NOMO-1 (cell line): ENCODE data around the gene CEP128.

Source experiments
- DNase-seq, 2 experiments: peaks; one replicate each; lab custom pipeline; 2025; ENCODE audit not compliant: unreplicated experiment in 2 of 2; lab: John Stamatoyannopoulos, UW

CEP128 gene

DNA sequence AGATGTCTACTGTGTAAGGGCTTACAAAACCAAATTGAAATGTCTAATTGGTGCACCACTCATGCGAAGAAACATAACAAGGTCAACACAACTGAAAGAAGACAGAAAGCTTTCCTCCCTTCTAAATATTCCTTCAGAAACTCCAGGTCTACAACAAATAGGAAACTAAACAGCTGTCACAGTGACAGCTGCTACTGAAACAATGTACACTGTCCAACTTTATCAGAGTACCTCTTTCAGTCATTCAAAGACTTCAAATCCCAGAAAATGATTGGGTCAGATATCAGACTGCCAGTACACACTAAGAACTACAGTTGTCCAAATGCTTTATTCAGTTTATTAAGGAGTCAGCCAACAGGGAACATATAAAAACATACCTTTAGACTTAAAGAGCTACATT is 35.2 kb downstream of the CEP128 start:
- no peak for DNase-seq

DNA sequence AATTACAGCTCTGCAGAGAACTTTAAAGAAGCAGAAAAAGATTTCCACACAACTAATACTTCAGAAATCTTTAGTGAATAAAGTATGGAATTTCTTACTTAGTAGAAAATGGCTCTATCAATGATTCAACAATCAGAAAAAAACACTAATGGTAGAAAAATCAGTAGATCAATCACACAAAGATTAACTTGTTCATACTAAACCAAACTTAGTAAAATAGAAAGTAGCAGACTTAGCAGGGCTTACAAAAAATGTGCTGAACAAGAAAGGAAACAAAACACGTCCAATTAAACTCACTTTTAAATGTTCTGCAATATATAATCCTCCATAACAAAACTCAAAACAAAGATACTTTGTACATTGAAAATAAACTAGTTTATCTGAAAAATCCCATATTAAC is 38.9 kb downstream of the CEP128 start:
- DNase-seq, result no peak

DNA sequence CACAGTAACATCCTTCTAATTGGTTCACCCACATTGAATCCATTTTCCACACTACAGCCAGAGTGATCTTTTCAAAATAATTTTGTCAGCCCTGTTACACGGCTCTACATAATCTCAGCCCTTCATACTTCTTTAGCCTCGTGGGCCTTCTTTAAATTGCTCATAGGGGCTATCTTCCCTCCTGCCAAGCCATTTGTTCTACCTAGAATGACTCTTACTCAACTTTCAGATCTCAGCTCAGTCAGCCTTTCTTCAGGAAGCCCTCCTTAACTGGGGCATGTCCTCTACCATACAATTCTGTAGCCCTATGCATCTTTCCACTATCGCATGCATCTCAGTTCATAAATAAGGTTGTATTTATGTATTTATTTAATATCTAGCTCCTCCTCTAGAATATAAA is 39.7 kb downstream of the CEP128 start:
- DNase-seq, result no peak

DNA sequence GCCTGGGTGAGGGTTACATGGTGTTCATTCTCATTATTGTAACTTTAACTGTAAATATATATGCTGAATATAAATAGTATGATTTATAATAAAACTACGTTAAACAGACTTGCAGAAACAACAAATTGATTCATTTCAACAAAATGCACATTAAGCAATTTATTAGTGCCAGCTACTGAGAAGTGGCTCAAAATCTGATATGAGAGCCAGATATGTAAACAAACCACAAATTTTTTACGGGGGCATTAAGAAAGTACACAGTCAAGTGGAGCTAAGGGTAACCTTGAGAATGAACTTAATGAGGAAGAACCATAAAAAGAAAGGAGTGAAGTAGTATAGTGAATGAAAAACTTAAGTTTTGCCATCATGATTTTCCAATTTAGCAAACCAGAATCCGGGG is 40.3 kb downstream of the CEP128 start:
- DNase-seq, result no peak

DNA sequence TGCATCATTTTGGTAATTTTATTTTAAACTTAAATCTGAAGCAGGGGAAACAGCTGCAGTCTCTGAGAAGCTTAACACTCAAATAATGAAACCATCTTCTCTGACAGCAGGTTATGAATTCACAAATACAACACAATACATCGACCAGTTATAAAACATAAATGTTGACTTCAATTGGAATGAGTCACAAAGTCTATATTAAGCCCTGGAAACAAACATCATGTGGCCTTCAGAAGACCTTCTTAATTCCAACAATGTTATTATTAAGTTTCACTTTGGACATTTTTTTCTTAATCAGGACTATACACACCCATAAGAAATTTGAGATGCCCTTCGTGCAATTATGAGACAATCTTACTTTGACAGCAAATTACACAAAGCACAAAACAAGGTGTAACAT is 68.9 kb downstream of the CEP128 start:
- DNase-seq, result no peak

DNA sequence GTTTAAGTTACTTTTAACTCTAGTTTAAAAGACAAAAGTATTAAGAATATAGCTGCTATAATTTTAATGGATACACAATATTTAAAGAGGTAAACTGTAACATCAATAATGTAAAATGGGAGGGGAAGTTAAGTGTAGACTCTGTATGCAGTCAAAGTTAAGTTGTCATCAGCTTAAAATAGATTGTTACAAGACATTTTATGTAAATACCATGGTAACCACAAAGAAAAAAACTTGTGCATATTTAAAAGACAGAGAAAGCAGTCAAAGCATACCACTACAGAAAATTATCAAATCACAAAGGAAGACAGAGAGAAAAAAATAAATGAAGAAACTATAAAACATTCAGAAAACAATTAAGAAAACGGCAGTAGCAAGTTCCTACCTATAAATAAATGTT is 73.3 kb downstream of the CEP128 start:
- no peak for DNase-seq

DNA sequence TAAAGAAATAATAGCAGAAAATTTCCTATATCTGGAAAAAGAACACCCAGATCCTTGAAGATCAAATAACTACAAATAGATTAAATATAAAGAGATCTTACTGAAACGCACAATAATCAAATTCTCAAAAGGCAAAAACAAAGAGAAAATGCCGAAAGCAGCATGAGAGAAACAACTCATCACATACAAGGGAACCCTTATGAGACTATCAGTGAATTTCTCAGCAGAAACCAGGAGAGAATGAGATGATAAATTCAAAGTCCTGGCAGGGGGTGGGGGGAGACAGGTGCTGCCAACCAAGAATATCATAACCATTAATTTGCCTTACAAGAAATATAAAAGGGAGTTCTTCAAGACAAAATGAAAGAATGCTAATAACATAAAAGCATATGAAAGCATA is 73.7 kb downstream of the CEP128 start:
- DNase-seq, result no peak

DNA sequence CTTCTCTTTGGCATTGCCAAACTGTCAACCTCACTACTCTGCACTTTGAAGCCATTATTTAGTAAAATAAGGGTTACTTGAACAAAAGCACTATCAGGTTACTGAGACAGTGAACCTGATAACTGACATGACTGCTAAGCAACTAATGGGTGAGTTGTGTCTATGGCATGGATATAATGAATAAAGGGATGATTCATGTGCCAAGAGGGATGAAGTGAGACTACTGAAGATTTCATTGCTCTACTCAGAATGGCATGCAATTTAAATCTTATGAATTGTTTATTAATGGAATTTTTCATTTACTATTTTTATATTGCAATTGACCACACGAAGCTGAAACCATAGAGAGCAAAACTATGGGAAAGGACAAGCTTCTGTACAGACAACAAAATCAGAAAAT is 74.4 kb downstream of the CEP128 start:
- no peak for DNase-seq

DNA sequence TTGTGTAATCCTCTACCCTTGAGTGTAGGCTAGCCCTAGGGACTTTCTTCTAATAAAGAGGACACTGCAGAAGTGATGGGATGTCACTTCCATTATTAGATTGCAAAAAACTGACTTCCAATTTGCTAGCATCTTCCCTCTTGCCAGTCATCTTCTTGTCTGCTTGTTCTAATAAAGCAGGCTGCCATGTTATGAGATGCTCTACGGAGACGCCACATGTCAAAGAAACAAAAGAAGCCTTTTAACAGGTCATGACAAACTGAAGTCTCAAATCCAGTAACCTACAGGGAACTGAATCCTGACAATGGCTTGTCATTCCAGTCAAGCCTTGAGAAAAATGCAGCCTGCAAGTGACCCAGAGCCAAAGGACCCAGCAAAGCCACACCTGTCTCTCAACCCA is 76.0 kb downstream of the CEP128 start:
- DNase-seq, result no peak

DNA sequence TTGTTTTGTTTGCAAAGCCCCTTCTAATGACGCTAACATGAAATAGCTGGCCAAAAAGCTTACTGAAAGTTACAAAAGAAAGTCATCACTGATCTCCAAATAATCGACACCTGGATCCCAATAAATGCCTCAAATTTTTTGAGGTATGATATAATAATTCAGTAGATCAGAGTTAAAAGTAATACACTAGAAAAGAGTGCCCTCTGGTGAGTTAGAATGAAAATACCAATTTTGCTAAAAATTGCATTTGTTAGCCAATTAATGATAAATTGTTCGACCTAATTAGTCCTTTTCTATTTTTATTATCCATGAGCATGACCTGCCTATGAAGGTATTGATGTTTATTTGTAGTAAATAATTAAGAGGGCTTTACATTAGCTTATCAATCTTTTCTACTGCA is 78.6 kb downstream of the CEP128 start:
- DNase-seq, result no peak

DNA sequence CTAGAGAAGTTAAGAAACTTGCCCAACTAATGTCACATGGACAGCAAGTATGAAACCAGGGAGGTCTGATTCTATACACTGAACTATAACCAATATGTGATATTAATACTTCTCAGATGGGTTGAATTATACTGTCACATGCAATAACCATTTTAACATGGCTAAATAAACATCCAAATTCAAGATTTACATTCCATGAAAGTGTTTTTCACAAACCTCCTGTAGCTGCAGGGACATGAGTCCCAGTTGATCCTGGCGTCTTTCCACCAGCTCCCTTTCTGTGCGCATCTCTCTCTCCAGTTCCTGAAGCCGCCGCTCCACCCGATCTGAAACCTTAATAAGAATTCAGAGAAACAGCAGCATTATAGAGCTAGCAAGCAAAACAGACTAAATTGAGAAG is 79.0 kb downstream of the CEP128 start:
- no peak for DNase-seq

DNA sequence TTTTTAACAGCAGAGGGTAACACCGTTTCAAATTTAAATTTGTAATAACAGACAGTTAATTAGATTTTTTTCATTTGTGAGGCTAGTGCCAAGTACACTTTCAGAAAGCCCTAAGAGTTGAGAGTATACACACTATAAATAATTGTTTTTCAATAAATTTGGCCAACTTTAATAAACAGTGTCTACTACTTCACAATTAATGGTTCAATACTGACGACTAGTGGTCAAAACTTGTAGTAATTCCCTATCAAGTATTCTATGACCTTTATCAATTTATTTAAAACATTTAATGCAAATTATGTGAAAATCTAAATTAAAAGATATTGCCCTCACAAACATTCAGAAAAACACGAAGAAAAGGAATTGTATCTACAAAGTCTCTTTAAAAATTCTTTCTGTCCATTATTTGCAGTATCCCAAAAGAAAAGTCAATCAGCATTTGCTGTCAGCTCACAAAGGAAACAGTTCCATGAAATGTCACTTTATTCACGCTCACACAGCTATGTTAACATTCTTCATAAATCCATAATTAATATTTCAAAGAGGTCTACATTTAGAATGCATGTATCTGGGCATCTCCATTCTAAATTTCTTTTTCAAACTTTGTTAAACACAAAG is 91.2 kb downstream of the CEP128 start:
- DNase-seq, result no peak

DNA sequence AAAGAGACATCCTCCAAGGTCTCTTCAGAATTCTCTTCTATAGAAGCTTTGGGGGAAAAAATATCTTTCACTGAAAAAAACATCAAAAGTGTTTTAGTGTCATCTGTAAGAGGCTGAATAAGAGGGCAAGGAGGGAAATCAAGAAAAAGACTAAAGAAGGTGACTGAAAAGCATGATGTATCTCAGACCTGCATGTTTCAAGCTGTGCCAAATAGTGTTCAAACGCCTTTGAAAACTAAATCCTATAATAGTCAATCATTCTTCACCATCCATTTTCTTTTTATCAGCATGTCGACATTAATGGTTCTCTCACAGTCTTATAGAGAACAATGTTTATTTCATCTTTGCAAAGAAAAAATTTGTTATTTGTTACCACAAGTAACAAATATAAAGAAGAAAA is 94.5 kb downstream of the CEP128 start:
- DNase-seq, result no peak

DNA sequence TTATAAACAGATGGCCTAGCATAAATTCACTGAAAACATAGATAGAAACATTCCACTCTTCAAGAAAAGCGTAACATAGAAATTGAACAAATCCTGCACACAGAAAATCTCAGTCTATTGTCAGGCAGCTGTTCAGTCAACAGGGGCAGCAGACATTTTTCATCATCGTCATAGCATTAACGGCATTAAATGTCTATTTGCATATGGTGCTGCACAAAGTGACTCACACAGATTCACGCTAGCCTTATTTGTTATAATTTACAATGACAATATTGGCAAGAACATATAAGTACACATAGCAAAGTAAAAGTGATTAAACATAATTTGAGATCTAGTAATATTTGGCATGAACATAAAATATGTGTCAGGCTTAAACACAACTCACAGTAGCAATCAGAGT is 95.7 kb downstream of the CEP128 start:
- DNase-seq, result no peak

DNA sequence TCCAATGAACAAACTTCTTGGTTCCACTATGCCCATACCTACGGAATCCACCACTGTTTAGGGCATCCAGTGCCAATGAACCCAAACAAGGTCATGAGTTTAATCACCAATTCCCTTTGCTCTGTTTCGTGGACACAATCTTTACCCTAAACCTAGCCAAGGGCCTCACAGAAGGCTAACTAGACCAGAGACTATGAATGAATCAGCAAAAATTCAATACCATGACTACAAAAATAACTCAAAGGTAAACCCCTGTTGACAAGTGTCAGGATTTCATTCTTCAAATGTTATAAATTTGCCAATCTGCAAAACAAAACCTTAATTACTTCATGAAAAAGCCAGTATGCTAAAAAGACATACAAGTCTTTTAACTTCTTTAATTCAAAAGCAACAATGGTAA is 96.7 kb downstream of the CEP128 start:
- no peak for DNase-seq

DNA sequence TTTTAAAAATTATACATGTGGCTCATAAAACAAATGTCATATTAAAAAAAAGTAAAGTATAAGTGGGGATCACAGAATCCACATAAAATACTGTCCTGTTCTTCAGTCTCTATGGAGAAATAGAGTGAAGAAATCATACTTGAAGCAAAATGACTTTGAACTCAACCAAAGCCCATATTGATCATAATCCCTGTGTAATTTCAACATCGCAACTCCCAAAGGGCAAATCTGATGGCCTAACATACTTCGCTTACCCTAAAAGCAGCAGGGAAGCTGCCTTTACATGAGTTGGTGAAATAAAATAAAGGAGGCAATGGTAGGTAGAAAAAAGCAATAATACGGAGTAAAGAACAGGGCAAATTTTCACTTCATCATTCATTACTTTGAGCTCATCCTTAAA is 101.8 kb downstream of the CEP128 start:
- DNase-seq, result no peak

DNA sequence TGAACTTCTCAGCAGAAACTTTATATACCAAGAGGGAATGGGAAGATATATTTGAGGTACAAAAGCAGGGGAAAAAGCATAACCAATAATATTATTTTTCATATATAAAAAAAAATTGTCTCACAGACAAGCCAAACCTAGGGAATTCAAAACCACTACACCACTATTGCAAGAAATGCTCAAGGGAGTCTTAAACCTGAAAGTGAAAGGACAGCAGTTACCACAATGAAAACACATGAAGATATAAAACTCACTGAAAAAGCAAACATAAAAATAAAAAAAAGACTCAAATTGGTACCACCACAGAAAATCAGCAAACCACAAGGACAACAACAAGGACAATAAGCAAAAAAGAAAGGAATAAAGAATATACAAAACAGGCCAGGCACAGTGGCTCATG is 131.9 kb downstream of the CEP128 start:
- no peak for DNase-seq

DNA sequence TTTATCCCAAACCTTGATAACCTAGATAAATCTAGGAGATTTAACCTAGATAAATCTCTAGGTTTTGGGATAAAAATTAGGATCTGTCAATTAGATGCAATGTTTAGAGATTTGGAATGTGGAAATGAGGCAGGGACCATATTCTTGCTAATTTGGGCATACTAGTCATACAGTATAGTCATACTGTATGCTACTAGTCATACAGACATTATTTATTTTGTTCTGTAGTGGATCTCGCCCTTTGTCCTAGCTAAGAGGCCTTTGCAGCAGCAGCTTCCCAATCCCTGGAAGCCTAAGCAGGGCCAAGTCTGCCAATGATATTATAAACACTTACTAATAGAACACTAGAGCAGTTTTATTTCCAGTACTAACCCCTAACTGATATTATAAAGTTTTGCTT is 136.4 kb downstream of the CEP128 start:
- no peak for DNase-seq

DNA sequence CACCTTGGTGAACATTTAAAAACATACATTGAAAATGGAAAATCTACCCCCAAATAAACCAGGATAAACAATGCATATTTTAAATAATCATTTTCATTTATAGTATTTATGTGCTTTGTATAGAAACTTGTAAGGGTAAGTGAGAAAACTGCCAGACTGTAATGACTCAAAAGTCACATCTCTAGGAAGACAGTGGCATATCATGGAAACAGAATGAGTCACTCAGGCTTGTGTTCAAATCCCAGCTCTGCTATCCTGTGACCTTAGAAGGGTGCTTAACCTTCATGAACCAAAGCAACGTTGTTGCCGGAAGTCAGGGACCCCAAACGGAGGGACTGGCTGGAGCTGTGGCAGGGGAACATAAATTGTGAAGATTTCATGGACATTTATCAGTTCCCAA is 142.7 kb downstream of the CEP128 start:
- DNase-seq, result no peak

DNA sequence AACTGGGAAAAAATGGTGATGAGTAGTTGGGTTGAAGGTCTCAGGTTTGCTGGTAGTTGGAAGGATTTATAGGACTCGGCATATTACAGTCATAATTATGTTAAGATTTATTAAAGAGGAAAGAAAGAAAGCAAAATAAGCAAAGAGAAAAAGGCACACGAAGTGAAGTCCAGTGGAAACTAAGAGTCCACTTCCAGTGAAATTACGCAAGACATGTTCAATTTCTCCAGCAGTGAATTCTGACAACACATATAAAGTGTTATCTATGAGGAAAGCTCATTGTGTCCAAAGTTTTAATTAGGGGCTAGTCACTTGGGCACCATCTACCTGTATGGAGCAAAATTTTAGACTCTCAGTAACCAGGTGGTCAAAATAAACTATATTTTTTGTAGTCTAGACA is 143.3 kb downstream of the CEP128 start:
- no peak for DNase-seq

DNA sequence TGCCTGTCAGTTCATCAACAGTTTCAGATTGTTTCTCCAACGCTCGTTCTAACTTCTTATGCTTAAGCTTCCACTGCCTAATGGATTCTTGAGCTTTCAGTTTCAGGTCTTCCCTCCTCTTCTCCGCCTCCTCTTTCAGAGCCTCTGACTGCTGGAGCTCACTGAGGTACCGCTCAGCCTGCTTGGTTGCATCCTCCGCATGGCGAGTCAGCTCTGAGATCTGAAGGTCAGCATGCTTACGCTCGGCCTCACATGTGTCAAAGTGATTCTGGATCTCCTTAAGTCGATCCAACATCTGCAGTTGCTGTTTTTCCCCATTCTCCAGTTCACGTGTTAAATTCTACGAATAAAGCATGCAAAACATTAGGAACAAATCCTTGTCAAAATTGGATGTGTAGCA is 148.8 kb downstream of the CEP128 start:
- DNase-seq, result no peak

DNA sequence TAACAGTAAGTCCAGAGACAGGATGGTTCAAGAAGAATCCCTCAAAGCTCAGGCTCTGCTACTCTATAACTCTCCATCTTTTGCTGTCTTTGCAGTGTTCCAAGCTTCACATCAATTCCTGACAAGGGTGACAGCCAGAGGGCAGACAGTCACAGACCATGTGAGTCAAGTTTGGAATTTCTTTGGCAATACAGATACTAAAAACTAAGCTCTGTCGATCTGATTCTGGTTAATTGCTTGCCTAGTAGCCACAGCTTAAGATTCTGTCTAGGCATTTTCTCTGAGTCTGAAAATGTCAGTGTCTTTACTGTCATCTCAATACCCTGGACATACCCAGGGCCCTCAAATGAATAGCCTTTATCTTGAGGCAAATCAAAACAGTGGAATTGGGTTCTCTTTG is 153.7 kb downstream of the CEP128 start:
- no peak for DNase-seq

DNA sequence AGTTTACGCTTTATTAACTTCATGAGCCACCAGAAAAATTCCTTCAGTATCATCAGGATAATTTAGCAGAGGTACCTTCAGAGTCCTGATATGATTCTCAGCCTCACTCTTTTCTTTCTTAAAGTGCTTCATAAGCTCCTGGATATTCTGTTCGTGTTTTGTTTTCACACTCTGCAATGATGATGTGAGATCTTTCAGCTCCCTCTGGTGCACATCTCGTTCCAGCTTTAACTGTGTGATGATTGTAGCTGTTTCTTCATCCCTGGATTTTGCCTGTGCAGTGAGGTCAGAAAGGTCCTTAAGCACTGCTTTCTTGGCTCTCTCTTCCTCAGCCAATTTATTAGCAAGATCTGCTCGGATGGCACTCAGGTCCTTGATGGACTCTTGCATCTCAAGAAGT is 156.7 kb downstream of the CEP128 start:
- DNase-seq, result no peak

DNA sequence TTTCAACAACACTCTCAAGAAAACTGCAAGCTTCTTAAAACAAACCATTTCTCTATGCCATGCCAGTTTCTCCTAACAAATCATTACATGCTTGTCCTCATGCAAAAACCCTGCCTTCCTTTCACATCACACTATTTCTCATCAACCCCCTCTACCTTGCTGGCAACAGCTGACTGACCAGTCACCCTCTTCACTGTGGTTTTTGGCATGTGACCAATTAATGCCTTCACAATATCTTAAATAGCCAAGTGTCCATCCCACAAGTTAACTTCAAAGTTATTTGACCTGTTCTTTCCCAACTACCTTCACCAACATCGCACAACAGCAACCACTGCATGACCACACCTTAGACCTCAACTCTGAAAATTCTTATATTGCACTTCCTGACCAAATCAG is 159.6 kb downstream of the CEP128 start:
- no peak for DNase-seq
